GM12872 (cell line): ENCODE results near the gene CDC26.

Experiments used
- TF ChIP-seq, protein P1 (sequence below): IDR thresholded peaks from 3 replicates; pipeline ENCODE4 v1.5.1; 2011; ENCODE audit warnings: low read depth, mild to moderate bottlenecking, low read length, moderate library complexity; ENCODE audit not compliant: insufficient read depth

The CDC26 gene

DNA sequence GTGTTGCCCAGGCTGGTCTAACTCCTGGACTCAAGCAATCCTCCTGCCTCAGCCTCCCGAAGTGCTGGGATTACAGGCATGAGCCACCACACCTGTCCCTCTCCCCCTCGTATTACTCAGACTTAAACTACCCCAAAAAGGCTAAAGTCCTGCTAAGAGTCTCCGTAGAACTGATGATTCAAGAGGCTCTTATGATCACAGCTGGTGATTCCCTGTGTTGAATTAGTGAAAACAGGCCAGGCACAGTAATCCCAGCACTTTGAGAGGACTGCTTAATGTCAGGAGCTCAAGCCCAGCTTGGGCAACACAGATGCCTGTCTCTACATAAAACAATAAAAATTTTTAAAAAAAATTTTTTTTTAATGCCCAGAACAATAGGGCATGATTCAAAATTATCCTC is 9.2 kb downstream of the CDC26 start:
- TF ChIP-seq, protein P1, sequence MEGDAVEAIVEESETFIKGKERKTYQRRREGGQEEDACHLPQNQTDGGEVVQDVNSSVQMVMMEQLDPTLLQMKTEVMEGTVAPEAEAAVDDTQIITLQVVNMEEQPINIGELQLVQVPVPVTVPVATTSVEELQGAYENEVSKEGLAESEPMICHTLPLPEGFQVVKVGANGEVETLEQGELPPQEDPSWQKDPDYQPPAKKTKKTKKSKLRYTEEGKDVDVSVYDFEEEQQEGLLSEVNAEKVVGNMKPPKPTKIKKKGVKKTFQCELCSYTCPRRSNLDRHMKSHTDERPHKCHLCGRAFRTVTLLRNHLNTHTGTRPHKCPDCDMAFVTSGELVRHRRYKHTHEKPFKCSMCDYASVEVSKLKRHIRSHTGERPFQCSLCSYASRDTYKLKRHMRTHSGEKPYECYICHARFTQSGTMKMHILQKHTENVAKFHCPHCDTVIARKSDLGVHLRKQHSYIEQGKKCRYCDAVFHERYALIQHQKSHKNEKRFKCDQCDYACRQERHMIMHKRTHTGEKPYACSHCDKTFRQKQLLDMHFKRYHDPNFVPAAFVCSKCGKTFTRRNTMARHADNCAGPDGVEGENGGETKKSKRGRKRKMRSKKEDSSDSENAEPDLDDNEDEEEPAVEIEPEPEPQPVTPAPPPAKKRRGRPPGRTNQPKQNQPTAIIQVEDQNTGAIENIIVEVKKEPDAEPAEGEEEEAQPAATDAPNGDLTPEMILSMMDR = no peak

DNA sequence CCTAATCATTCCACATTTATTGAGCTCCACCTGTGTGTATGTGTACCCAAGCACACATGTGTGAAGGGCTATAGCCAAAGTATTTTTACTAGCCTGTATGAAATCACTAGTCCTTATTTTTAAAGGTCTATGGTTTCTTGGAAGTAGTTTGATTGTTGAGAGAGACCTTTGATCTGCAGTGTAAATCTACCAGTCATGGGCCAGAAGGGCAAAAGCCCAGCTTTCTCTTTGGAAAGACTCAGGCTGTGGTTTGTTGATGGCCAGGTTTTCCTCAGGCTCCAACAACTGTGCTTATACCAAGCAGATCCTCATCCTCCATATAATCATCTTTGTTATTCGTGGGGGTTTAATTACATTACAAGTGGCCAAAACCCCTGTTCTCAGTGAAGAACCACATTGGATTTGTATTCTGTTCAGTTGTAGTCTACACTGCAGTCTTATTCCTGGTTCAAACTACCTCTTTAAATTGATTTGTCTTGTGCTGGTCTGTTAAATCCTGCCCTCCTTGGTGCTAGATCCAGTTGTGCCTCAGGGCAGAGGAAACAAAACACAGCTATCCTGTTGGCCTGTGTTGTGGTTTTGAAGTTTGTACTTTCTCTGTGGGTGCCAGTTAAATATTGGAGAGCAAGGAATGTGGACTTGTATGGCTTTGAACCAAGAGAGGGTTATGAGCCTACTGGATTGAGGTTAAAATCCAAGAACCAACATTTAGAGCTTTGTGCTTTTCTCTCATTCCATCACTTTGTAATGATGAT is 13.3 kb downstream of the CDC26 start:
- TF ChIP-seq, protein P1 = no peak

DNA sequence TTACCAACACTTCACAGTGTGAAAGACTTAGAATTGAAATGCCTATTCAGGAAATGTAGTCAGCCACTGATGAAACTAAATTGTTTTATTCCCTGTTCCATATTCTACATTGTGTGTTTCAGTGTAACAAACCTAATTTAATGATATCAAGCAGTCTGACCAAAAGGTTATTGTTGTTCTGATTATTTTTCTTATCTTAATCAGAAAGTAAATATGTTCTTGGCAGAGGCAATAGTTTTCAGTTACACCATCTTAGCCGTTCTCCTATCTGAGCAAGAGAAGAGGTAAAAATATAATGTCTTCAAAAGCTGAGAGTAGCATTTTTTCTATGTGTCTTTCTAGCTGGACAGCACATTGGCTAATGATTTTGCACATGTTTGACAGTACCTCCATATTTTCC is 17.1 kb downstream of the CDC26 start:
- TF ChIP-seq, protein P1 = no peak

DNA sequence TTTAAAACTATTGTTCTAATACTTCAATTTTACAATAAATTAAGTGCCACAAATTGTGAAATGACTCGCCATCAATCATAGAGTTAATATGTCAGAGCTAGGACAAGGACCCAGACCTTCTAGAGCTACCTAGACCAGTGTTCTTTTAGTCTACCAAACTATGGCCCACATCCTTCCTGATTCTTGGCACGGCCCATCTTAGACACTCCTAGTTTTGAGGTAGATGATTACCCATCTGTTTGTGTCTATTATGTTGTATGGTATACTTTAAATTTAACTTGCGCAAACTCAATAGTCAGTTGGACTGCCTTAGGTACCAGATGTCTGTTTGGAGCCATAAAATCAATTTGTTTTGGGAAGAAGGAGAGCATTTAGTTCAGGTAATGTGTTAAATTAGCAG is 17.5 kb downstream of the CDC26 start:
- TF ChIP-seq, protein P1 = no peak

DNA sequence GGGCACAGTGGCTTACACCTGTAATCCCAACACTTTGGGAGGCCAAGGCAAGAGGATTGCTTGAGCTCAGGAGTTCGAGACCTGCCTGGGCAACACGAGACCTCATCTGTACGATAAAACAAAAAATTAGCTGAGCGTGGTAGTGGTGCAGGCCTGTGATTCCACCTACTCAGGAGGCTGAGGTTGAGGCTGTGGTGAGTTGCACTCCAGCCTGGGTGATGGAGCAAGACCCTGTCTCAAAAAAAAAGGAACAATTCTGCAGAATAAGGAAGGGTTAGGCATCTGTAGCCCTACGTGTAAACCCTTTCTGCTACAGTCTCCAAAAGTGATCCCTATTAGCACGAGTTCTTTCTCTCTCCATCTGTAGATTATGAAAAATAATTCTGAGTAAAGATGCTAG is 19.9 kb downstream of the CDC26 start:
- TF ChIP-seq, protein P1 = no peak

DNA sequence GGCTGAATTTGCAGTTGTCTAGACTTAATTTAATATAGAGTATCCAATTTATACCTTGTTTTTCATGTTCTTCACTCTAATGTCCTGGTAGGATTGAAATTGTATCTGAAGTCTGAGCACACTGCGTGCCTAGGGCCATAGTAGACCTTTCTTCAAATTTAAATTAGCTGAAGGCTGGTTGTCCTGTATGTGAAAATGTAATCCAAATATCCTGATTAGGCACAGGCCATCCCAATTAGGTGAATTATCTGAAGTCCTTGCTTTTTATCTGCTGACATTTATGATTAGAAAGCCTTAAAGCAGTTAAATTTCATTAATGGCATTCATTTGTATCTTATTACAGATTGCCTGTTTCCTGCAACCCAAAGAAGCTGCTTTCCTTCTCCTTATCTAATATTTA is 20.4 kb downstream of the CDC26 start:
- TF ChIP-seq, protein P1 = no peak

DNA sequence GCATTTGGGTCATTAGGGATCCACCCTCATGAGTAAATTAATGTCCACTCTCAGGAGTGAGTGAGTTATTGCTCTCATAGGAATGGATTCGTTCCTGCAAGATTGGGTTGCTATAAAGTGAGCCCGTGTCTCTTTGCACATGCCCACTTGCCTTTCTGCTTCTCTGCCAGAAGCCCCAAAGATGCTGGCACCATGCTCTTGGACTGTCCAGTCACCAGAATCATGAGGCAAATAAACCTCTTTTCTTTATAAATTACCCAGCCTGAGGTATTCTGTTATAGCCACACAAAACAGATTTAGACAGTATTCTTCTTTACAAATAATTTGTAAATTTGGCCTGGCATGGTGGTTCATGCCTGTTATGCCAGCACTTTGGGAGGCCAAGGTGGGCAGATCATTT is 24.6 kb downstream of the CDC26 start:
- TF ChIP-seq, protein P1 = no peak
